GM18499 (cell line): ENCODE data around the gene ACAA1.
"Not testable (repeated sequence)": the region's sequence is repeated elsewhere in the genome, so short reads cannot be mapped to it uniquely, and the experiment has no call there.

Experiments
- ATAC-seq: cut with Tn5 transposase; IDR thresholded peaks from one replicate; pipeline ENCODE4 v1.9.1; 2021; ENCODE audit warnings: moderate number of reproducible peaks; ENCODE audit not compliant: insufficient read depth, unreplicated experiment

The ACAA1 gene

GRCh38 chr3:38137615-38138348 lies 855 bp upstream of the ACAA1 start:
- no peak for ATAC-seq

- ATAC-seq = no peak
Measured at GRCh38 chr3:38136393-38136776, 542 bp downstream of the ACAA1 start.

- ATAC-seq = not testable (repeated sequence)
Measured at GRCh38 chr3:38135621-38136277, 1.2 kb downstream of the ACAA1 start.

- ATAC-seq = not testable (repeated sequence)
Measured at GRCh38 chr3:38134517-38135143, 2.3 kb downstream of the ACAA1 start.

GRCh38 chr3:38133557-38134405 lies 3.1 kb downstream of the ACAA1 start:
- ATAC-seq = no peak

GRCh38 chr3:38133209-38133556 lies 3.7 kb downstream of the ACAA1 start:
- no peak for ATAC-seq

- ATAC-seq = no peak
Measured at GRCh38 chr3:38131621-38132369, 5.1 kb downstream of the ACAA1 start.

- no peak for ATAC-seq
Measured at GRCh38 chr3:38130631-38131065, 6.3 kb downstream of the ACAA1 start.

- ATAC-seq = no peak
Measured at GRCh38 chr3:38129058-38129457, 7.9 kb downstream of the ACAA1 start.

GRCh38 chr3:38128303-38128655 lies 8.6 kb downstream of the ACAA1 start:
- no peak for ATAC-seq

GRCh38 chr3:38127611-38128302 lies 9.2 kb downstream of the ACAA1 start:
- no peak for ATAC-seq

- no peak for ATAC-seq
Measured at GRCh38 chr3:38126121-38126892, 10.6 kb downstream of the ACAA1 start.

GRCh38 chr3:38125305-38126120 lies 11.4 kb downstream of the ACAA1 start:
- ATAC-seq = no peak

- ATAC-seq = no peak
Measured at GRCh38 chr3:38124324-38125122, 12.4 kb downstream of the ACAA1 start.

- no peak for ATAC-seq
Measured at GRCh38 chr3:38122712-38123290, 14.1 kb downstream of the ACAA1 start.

- no peak for ATAC-seq
Measured at GRCh38 chr3:38121832-38122461, 15.0 kb downstream of the ACAA1 start.
